Uterus (tissue), 2 donors: Measurements from ENCODE around the gene DLK1.

Source experiments
- POLR2A ChIP-seq, 2 donors: fragments of 450-650 bp; IDR thresholded peaks; one replicate each; pipeline ENCODE4 v1.6.1; 2016; ENCODE audit warnings: antibody characterized with exemption in 2 of 2, mild to moderate bottlenecking in 1 of 2, moderate library complexity in 1 of 2
- TF ChIP-seq, protein P1 (sequence below), 4 experiments: fragments of 200-600 bp in 2 of 4; fragments of 450-650 bp in 2 of 4; sonication (generic) in 2 of 4; IDR thresholded peaks; one replicate each; pipeline ENCODE4 v1.5.1; 2016 to 2019; ENCODE audit warnings: antibody characterized with exemption in 4 of 4, mild to moderate bottlenecking in 2 of 4, moderate library complexity in 1 of 4

DNA sequence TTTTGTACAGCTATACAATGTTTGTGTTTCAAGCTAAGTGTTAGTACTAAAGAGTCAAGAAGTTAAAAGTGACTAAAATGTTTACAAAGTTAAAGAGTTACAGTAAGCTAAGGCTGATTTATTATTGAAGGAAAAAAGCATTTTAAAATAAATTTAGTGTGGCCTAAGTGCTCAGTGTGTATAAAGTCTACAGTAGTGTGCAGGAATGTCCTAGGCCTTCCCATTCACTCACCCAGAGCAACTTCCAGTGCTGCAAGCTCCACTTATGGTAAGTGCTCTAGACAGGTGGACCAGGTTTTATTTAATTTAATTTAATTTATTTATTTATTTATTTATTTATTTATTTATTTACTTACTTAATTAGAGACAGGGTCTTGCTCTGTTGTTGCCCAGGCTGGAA, 19.6 kb downstream of the DLK1 start:
- TF ChIP-seq, protein P1, sequence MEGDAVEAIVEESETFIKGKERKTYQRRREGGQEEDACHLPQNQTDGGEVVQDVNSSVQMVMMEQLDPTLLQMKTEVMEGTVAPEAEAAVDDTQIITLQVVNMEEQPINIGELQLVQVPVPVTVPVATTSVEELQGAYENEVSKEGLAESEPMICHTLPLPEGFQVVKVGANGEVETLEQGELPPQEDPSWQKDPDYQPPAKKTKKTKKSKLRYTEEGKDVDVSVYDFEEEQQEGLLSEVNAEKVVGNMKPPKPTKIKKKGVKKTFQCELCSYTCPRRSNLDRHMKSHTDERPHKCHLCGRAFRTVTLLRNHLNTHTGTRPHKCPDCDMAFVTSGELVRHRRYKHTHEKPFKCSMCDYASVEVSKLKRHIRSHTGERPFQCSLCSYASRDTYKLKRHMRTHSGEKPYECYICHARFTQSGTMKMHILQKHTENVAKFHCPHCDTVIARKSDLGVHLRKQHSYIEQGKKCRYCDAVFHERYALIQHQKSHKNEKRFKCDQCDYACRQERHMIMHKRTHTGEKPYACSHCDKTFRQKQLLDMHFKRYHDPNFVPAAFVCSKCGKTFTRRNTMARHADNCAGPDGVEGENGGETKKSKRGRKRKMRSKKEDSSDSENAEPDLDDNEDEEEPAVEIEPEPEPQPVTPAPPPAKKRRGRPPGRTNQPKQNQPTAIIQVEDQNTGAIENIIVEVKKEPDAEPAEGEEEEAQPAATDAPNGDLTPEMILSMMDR (IDR thresholded peaks at IDR 0.05): no peak
- TF ChIP-seq POLR2A (IDR thresholded peaks at IDR 0.05): no peak
